ENCODE measurements around the gene PLA2G6.
"Not testable (repeated sequence)": the region's sequence is repeated elsewhere in the genome, so short reads cannot be mapped to it uniquely, and the experiment has no call there.

- not testable (repeated sequence) for TF ChIP-seq CTCF, POLR2A (IDR thresholded peaks at IDR 0.05)
These were observed 27.1 kb downstream of the PLA2G6 start for GRCh38 chr22:38154563-38154915.

Data from esophagus squamous epithelium (tissue), 4 donors.